ENCODE measurements around the gene GTPBP1.

GTPBP1 gene

DNA sequence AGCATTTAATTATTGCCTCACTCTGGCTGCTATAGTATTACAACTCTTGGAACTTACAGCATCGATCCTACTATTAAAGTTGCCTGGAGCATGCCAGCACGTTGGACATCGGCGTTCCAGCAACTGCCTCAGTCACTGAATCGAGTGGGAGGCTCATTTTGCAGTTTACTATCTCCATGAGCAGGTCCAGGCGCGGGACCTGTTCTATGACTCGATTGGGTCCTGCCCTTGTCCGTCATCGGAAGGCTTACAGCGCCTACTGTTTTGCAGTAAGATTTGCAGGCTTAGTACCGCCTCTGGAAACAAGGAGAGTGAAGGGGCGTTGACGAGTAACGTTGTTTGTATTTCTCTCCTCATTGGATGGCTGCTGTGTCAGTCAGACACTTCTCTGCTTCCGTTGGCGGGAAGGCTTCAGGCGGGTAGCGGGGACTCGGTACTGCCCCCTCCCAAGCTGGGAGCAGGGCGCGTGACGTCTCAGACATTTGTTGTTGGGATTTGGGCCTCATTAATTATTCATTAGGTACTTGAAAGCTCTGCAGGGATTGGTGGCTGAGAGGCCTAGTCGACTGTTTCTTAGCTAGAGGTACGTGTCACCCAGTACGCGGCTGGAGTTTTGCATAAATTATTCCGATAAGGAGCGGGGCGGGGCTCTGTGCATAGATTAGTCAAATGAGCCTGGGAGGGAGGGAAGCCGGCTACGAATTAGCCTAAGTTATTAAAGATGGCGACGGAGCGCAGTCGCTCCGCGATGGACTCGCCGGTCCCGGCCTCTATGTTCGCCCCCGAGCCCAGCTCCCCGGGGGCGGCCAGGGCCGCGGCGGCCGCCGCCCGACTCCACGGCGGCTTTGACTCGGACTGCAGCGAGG lies at the start of gene GTPBP1:
GTPBP1 (plus strand) TSS at position 710 of the 866 bp plus-strand sequence; CDS start at position 722, 12 bp downstream.
- DNase-seq: peak; percentile 98 to 99

DNA sequence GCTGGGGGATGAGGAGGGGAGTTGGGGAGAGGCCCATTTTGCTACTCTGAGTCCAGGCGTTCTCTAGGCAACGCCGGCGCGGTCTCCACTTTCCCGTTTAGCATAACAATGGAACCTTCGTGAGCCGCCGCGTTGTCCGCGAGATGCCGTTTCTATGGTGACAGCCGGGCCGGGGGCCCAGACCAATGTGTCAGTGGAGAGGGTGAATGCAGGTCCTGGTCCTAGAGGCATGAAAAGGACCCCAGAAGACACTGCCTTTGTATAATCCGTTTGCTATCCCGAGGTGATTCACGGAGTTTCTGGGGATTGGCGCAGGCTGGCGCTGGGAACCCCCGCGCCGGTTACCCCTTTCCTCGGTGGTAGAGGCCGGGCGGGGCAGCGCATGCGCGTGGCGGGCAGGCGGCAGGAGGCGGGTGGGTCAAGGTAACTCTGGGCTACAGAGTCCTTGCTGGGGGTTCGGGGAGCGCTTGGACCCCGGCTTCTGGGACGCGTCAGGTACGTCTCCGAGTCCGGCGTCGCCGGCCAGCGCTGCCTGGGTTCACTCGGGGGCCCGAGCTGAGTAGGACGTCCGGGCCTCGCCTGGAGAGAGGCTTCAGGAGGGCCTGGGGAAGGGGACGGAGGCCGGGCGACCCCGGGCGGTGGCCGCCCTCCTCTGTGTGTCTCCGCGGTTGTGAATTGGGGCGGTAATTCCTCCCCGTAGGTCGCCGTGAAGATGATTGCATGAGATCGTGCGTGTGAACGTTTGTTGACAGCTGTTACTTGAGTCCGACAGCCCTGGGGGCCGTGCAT lies 49.3 kb upstream of the GTPBP1 start, which contains the start of the genes CBY1 and FAM227A:
CBY1 (plus strand) TSS at position 383 of the 789 bp plus-strand sequence. CDS start 11,417 bp downstream, outside the sequence.
FAM227A (minus strand) TSS at position 137 of the 789 bp plus-strand sequence. CDS start 6,224 bp downstream, outside the sequence.
- DNase-seq: peak; percentile 75 to 82

GRCh38 chr22:38657045-38657909 lies 48.5 kb upstream of the GTPBP1 start:
- DNase-seq: no peak

DNA sequence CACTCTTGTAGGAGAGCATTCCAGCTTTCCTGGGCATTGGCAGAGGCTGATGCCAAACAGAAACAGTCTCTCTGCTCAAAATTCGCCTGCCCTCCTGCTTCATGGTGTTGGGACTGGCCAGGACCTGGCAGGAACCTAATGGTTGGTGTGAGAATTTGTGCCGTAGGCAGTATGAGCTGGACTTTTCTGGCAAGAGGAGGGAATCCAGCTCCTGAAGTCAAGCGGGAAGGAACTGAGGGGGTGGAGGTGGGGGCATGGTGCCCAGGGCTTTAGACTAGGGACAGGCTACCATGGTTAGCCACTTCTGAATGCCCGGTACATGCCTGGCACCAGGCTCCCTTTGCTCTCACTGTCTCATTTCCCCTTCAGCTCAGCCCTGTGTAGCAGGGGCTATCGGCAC lies 30.9 kb upstream of the GTPBP1 start:
- DNase-seq: no peak

DNA sequence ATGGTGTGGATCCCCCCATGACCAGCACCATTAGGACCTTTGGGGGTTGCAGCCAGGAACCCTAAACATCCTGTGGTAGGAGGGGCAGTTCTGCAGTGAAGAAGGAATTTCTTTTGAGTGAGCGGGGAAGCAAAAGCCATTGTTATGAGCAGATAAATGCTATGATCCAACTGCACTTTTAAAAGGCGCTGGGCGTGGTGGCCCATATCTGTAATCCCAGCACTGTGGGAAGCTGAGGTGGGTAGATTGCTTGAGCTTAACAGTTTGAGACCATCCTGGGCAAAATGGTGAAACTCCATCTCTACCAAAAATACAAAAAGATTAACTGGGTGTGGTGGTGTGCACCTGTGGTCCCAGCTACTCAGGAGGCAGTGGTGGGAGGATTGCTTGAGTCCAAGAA lies 29.9 kb upstream of the GTPBP1 start:
- DNase-seq: no peak

GRCh38 chr22:38681582-38682335 lies 24.0 kb upstream of the GTPBP1 start, which contains the start of gene TOMM22:
Gene TOMM22 (plus strand): TSS chr22:38681957. CDS start chr22:38681979, 22 bp downstream.
- peak; percentile 26 to 60 for DNase-seq

- DNase-seq: no peak
Observed at GRCh38 chr22:38684895-38685294, 20.8 kb upstream of the GTPBP1 start.

GRCh38 chr22:38685761-38686160 lies 20.0 kb upstream of the GTPBP1 start:
- no peak for DNase-seq

DNA sequence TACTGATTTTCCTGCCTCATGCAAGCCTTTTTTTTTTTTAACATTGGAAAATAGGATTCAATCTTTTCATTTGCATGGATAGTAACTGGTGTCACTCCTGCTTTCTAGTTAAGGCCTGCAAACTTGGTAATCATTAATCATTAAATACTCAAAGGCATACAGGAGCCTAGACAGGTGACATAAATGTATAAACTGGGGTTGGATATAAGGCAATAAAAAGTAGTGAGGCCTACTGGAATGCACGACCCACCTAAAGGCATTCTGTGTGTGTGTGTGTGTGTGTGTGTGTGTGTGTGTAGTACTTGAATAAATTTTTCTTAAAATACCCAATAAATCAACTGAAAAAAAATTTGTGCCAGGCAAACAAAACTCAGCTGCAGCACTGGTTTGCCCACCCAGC lies 16.1 kb upstream of the GTPBP1 start:
- DNase-seq: no peak

DNA sequence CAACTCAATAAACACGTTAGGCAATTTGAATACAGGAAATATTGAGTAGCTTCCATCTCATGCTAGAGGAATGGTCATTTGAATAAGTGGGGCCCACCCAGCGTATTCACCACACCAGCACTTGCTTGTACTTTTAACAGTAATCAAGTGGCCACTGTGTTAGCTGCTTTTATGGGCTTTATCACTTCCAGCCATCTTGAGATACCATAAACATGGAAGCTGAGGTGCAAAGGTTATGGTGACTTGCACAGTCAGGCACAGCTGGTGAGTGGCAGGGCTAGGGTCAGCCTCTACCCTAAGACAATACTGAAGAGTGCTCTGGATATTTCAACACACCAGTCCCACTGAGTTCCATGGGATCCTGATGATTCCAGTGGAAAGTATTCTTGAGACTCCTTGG lies 11.7 kb upstream of the GTPBP1 start:
- DNase-seq: no peak

GRCh38 chr22:38694940-38695339 lies 10.8 kb upstream of the GTPBP1 start:
- DNase-seq: no peak

DNA sequence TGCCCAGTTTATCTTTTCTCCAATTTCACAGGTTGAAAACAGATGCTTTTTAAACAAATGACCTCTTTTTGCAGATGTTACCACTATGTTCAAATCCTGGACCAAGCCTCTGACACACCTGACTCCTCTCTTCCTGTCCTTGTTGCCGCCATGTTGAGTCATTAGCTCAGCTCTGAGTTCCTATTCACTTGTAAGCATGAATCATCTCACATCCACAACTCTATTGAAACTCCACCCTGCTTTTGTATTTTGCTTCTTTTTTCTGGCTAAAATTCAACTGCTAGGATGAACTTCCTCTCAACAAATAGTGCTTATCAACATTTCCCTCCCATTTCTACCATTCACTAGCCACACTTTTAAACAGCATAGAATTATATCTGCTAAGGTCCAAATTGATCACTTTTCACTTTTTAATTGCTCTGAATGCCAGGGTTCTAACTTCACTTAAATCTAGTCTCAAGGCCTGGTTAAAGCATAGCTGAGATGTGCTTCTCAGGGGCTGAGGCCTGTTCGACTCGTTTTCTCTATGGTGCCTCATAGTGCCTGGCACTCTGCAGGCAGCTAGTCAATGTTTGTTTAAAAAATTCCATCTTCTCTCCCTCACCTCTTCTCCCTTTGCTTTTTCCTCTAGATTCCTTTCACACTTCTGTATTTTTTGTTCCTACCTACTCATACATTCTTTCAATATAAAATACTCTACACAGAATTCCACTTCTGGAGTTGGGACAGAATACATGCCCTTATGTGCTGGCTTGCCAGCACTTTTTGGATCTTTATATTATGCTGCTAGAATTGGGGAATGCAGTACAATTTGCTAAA lies 8.9 kb upstream of the GTPBP1 start:
- DNase-seq: no peak

- DNase-seq: no peak
Observed at GRCh38 chr22:38697425-38698089, 8.2 kb upstream of the GTPBP1 start.

GRCh38 chr22:38698407-38699094 lies 7.2 kb upstream of the GTPBP1 start:
- no peak for DNase-seq

- no peak for DNase-seq
Observed at GRCh38 chr22:38699143-38699542, 6.6 kb upstream of the GTPBP1 start.

GRCh38 chr22:38699784-38700183 lies 6.0 kb upstream of the GTPBP1 start:
- DNase-seq: no peak

DNA sequence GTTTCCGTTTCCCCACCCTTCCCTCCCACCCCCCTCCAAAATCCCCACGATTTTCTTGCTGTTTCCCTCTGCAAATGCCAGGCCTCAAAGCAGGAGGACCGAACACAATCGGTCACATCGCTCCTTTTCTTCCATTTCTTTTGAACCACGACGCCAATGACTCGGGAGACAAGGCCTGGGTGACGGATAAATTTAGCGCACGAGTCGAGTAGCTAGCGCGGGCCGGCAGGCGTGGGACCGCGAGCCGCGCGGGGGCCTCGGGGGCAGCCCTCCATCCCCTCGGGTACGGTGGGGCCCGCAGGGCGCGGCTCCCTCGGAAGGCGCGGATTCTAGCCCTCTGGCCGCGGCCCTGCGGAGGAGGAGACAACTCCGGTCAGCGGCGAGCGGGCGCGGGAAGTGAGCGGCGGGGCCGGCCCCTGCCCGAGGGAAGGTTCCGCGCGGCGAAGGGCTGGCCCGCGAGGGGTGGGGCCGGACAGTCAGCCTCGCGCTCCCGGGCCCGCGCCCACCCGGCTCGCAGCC lies 5.4 kb upstream of the GTPBP1 start:
- peak in 1 of 2 experiments; percentile 43 for DNase-seq

DNA sequence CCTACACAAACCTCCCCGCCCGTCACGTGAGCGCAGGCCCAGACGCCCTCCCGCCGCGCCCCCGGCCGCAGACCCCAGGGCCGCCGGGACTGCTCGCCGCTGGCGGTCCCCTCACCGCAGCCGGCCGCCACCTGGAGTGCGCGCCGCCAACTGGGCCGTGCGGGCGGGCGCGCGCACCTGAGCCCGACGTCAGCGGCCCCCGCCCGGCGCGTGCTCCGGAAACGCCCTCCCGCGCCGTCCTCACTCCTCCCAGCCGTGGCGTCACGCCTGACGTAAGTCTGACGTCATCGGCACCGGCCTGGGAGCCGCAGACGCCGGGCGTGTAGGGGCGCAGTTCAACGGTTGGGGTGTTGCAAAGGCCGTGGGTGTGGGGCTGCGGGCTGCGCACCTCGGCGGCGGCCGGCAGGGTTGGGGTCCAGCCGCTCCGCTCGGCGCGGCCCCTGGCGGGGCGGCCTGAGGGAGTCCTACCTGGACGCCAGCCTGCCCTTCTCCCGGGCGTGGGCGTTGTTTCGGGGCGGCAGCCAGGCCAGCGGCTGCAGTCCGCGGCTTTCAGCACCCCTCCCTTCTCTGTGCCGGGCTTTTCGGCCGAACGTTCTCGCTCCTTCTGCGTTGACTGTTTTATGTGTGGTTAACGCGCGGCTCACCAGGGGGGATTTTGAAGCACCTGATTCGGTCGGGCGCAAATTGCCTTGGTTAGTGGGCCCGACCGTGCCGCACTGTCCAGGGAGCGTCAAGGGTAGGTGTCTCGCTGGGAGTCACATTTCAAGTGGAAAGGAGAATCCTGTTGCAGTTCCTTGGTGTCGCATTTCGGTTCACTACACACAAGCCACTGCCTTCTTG lies 4.7 kb upstream of the GTPBP1 start, which contains the start of gene JOSD1:
JOSD1 (minus strand) TSS at position 155 of the 840 bp plus-strand sequence. CDS start 956 bp downstream, outside the sequence.
- peak; percentile 45 to 69 for DNase-seq

All from NCI-H187 (cell line).